ENCODE data around the gene PLPPR3.

Gene PLPPR3

GRCh38 chr19:798415-799075 lies 23.2 kb downstream of the PLPPR3 start:
- TF ChIP-seq CTCF (IDR thresholded peaks at IDR 0.05; ENCODE audit: control insufficient read depth, insufficient read depth, low read depth, low read length, missing control alignments) = no peak
- no peak for DNase-seq (ENCODE audit: low read depth)
- H3K4me3 ChIP-seq (ENCODE audit: control insufficient read depth, low read depth, low read length) = peak overlapping the region; percentile 71

- peak; percentile 37 for DNase-seq (ENCODE audit: low read depth)
- H3K4me3 ChIP-seq (ENCODE audit: control insufficient read depth, low read depth, low read length) = peak overlapping the region; percentile 71
- no peak for TF ChIP-seq CTCF (IDR thresholded peaks at IDR 0.05; ENCODE audit: control insufficient read depth, insufficient read depth, low read depth, low read length, missing control alignments)
Observed at GRCh38 chr19:797528-798414, 24.0 kb downstream of the PLPPR3 start.

GRCh38 chr19:796692-797527 lies 24.8 kb downstream of the PLPPR3 start, which contains the start of gene PTBP1:
Gene PTBP1, plus strand, starts transcription at chr19:797452. Its CDS starts 46 bp downstream, at chr19:797498.
- peak; percentile 2 for TF ChIP-seq CTCF (IDR thresholded peaks at IDR 0.05; ENCODE audit: control insufficient read depth, insufficient read depth, low read depth, low read length, missing control alignments)
- peak; percentile 100 for DNase-seq (ENCODE audit: low read depth)
- peak within 1 kb of the TSS; percentile 71 for H3K4me3 ChIP-seq (ENCODE audit: control insufficient read depth, low read depth, low read length)

- peak overlapping the region; percentile 62 for H3K4me3 ChIP-seq (ENCODE audit: control insufficient read depth, low read depth, low read length)
- DNase-seq (ENCODE audit: low read depth) = no peak
- no peak for TF ChIP-seq CTCF (IDR thresholded peaks at IDR 0.05; ENCODE audit: control insufficient read depth, insufficient read depth, low read depth, low read length, missing control alignments)
Observed at GRCh38 chr19:795691-796581, 25.8 kb downstream of the PLPPR3 start.

- DNase-seq (ENCODE audit: low read depth) = no peak
- H3K4me3 ChIP-seq (ENCODE audit: control insufficient read depth, low read depth, low read length) = no peak overlapping the region
- no peak for TF ChIP-seq CTCF (IDR thresholded peaks at IDR 0.05; ENCODE audit: control insufficient read depth, insufficient read depth, low read depth, low read length, missing control alignments)
Observed at GRCh38 chr19:795073-795611, 26.6 kb downstream of the PLPPR3 start.

All from AG09309 (cell line).